Breast epithelium (tissue), 4 donors: ENCODE measurements around the gene F5. TPM values are rescaled to one million over a fixed set of nuclear protein-coding genes. Genes with fewer than 3 reads are reported as not detected.

Experiments
- DNase-seq, 2 donors: peaks; one replicate each; pipeline ENCODE4 v3.0.0-alpha.2; 2019; ENCODE audit warnings: low spot score in 2 of 2
- H3K27ac ChIP-seq, 2 donors: fragments of 200-600 bp; sonication (generic) in 1 of 2; one replicate each; pipeline ENCODE4 v1.5.1; 2016 to 2019; ENCODE audit warnings: mild to moderate bottlenecking in 1 of 2
- H3K27me3 ChIP-seq, 2 donors: fragments of 200-600 bp; sonication (generic) in 1 of 2; one replicate each; pipeline versions ENCODE4 v1.5.1 to v1.6.0; 2017 to 2019; ENCODE audit warnings: control low read depth in 1 of 2, mild to moderate bottlenecking in 1 of 2
- H3K36me3 ChIP-seq: fragments of 200-600 bp; one replicate; pipeline ENCODE4 v1.5.1; 2019
- H3K4me1 ChIP-seq, 2 donors: fragments of 200-600 bp; sonication (generic); one replicate each; pipeline ENCODE4 v1.5.1; 2016 to 2019; ENCODE audit warnings: control low read depth in 1 of 2
- H3K4me3 ChIP-seq, 3 donors: fragments of 200-600 bp; sonication (generic); 1 replicate in 2 of 3; 2 replicates in 1 of 3; pipeline ENCODE4 v1.5.1; 2016 to 2019; ENCODE audit warnings: mild to moderate bottlenecking in 3 of 3, moderate library complexity in 2 of 3
- H3K9me3 ChIP-seq, 2 donors: fragments of 200-600 bp; sonication (generic) in 1 of 2; one replicate each; pipeline ENCODE4 v1.5.1; 2016 to 2019; ENCODE audit warnings: control low read depth in 1 of 2
- POLR2A ChIP-seq: fragments of 450-650 bp; IDR thresholded peaks from one replicate; pipeline ENCODE4 v1.6.1; 2016; ENCODE audit warnings: antibody characterized with exemption, mild to moderate bottlenecking, moderate library complexity
- POLR2AphosphoS5 ChIP-seq, 3 donors: sonication (generic); formaldehyde crosslinking; IDR thresholded peaks; one replicate each; pipeline ENCODE4 v1.6.1; 2017; ENCODE audit warnings: antibody characterized with exemption in 3 of 3
- intact Hi-C: fragments of 100-400 bp; cut with DNase I; formaldehyde crosslinking; loops from one replicate; pipeline ENCODE4 v1.15.1; 2023; ENCODE audit warnings: low total_unique reads
- total RNA-seq, 3 donors: library from RNA; depleted of rRNA; stranded (reverse); fragments of >200 nt; gene quantifications; one replicate each; pipeline ENCODE4 v1.1.0, GENCODE V29; 2016
- TF ChIP-seq, protein P1 (sequence below), 3 donors: fragments of 450-650 bp; IDR thresholded peaks; one replicate each; pipeline ENCODE4 v1.5.1; 2016 to 2017; ENCODE audit warnings: antibody characterized with exemption in 3 of 3, mild to moderate bottlenecking in 3 of 3, moderate library complexity in 3 of 3

The F5 gene
- total RNA-seq, 3 donors from 2014 or later = 0.44 to 7.4 (median 1.3) TPM

GRCh38 chr1:169527001-169527400 is 59.3 kb downstream of the F5 start:
- H3K27ac ChIP-seq = peak overlapping the region in 1 of 2 donors; percentile 93
- intact Hi-C loops = no loop called here

DNA sequence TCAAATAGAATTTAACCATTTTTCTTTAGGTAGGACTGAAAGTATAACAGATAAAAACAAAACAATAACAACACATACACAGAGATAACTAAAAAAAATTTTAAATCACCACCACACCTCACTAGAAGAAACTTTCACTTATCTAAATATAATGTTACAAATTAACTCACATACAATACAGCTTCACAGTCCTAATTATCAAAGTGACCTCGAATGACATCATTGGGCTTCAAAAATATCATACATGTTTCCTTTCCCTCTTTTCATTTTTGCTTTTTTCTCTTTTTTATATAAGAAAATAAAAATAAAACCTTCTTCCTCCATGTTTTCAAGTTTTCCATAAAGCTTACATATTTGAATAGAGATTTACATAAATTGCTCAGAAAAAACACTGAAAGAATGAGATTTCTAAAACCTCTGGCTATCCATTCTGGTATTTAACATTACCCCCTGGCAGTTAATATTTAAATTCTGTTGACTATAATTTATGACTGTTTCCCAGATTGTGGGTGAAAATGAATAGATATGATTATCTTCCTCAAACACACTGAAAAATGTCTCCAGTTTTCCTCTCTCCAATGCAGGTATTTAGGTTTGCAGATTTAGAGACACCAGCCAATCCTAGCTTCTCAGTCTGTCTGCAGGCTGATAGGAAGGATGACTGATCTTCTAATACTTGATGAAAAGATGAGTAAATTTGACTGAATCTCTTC is 60.0 kb downstream of the F5 start:
- no peaks in the 10 kb centered on the region for H3K27me3 ChIP-seq
- H3K4me1 ChIP-seq = peaks cover 0 to 7% of the 10 kb centered on the region in 2 donors
- DNase-seq = no peak
- intact Hi-C loops = no loop called here
- TF ChIP-seq POLR2A (no peak), POLR2AphosphoS5 (IDR thresholded peaks at IDR 0.05) (no peak)
- TF ChIP-seq, protein P1, sequence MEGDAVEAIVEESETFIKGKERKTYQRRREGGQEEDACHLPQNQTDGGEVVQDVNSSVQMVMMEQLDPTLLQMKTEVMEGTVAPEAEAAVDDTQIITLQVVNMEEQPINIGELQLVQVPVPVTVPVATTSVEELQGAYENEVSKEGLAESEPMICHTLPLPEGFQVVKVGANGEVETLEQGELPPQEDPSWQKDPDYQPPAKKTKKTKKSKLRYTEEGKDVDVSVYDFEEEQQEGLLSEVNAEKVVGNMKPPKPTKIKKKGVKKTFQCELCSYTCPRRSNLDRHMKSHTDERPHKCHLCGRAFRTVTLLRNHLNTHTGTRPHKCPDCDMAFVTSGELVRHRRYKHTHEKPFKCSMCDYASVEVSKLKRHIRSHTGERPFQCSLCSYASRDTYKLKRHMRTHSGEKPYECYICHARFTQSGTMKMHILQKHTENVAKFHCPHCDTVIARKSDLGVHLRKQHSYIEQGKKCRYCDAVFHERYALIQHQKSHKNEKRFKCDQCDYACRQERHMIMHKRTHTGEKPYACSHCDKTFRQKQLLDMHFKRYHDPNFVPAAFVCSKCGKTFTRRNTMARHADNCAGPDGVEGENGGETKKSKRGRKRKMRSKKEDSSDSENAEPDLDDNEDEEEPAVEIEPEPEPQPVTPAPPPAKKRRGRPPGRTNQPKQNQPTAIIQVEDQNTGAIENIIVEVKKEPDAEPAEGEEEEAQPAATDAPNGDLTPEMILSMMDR (IDR thresholded peaks at IDR 0.05) = no peak
- no peak overlapping the region for H3K4me3 ChIP-seq
- no peaks in the 10 kb centered on the region for H3K36me3 ChIP-seq
- H3K9me3 ChIP-seq = no peaks in the 10 kb centered on the region
- peak overlapping the region in 1 of 2 donors; percentile 93 for H3K27ac ChIP-seq

More at GRCh38 chr1:169527001-169527400, 59.3 kb downstream of the F5 start:
- H3K9me3 ChIP-seq = no peaks in the 10 kb centered on the region
- TF ChIP-seq, protein P1 (IDR thresholded peaks at IDR 0.05) = no peak
- TF ChIP-seq POLR2AphosphoS5 (IDR thresholded peaks at IDR 0.05) (no peak), POLR2A (no peak)
- no peak overlapping the region for H3K4me3 ChIP-seq
- DNase-seq = no peak
- H3K4me1 ChIP-seq = peaks cover 0 to 7% of the 10 kb centered on the region in 2 donors
- no peaks in the 10 kb centered on the region for H3K27me3 ChIP-seq
- no peaks in the 10 kb centered on the region for H3K36me3 ChIP-seq

DNA sequence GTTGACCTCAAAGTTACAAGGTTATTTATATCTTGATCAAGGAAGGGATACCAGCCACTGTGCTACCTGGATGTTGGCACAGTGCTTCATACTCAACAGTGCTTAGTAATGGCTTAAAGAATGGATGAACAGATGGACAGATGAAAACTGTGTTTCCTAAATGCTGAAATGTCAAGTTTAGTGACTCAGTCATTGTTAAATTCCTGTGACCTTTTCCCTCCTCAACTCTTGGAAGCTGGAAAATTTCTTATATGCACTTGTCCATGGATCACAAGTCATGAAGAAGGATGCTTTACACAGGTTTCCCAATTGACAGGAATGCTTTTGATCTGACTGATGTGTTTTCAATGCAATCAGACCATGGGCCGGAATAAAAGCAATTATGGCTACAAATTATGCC is 60.9 kb downstream of the F5 start:
- H3K9me3 ChIP-seq = no peaks in the 10 kb centered on the region
- H3K4me1 ChIP-seq = peaks cover 0 to 7% of the 10 kb centered on the region in 2 donors
- DNase-seq = no peak
- H3K27ac ChIP-seq = no peak overlapping the region
- H3K36me3 ChIP-seq = no peaks in the 10 kb centered on the region
- no peak overlapping the region for H3K4me3 ChIP-seq
- no peaks in the 10 kb centered on the region for H3K27me3 ChIP-seq
- intact Hi-C loops = no loop called here
- TF ChIP-seq, protein P1 (IDR thresholded peaks at IDR 0.05) = no peak
- no peak for TF ChIP-seq POLR2AphosphoS5 (IDR thresholded peaks at IDR 0.05)
- no peak for TF ChIP-seq POLR2A

DNA sequence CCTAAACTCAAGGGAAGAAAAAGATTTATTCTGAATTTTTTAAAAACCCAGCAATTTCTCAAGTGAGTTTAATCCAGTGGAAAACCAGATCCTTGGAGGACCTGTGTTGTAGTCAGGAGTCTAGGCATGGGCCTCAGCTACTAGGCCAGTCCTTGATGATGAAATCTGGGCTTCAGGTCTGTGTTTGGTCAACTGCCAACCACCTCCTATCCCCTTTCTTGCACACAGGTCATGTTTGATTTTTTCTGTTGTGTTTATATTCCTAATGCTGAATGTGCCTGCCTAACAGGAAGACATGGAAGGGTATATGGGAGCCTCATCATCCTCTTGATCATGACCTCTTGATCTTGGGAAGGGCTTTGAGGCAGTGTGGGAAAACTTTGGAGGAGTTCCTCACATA is 62.4 kb downstream of the F5 start:
- H3K4me1 ChIP-seq = no peaks in the 10 kb centered on the region
- intact Hi-C loops = no loop called here
- no peak overlapping the region for H3K27ac ChIP-seq
- H3K27me3 ChIP-seq = no peaks in the 10 kb centered on the region
- H3K9me3 ChIP-seq = no peaks in the 10 kb centered on the region
- no peak overlapping the region for H3K4me3 ChIP-seq
- no peaks in the 10 kb centered on the region for H3K36me3 ChIP-seq
- no peak for DNase-seq
- TF ChIP-seq, protein P1 (IDR thresholded peaks at IDR 0.05) = no peak
- TF ChIP-seq POLR2A = no peak
- TF ChIP-seq POLR2AphosphoS5 (IDR thresholded peaks at IDR 0.05) = no peak

GRCh38 chr1:169521226-169521625 is 65.1 kb downstream of the F5 start:
- intact Hi-C loops = no loop called here
- Histone ChIP-seq H3K27me3 (no peaks in the 10 kb centered on the region), H3K36me3 (no peaks in the 10 kb centered on the region), H3K4me1 (no peaks in the 10 kb centered on the region), H3K27ac (no peak overlapping the region), H3K4me3 (no peak overlapping the region), H3K9me3 (no peaks in the 10 kb centered on the region)
- no peak for TF ChIP-seq POLR2A
- no peak for DNase-seq
